Measurements from ENCODE around the gene PEAR1.

Gene PEAR1

GRCh38 chr1:156846643-156847042 lies 46.9 kb upstream of the PEAR1 start:
- TF ChIP-seq CTCF (IDR thresholded peaks at IDR 0.05; ENCODE audit: borderline replicate concordance, insufficient read depth, low read depth, low read length), result no peak
- H3K4me3 ChIP-seq (ENCODE audit: low read depth, low read length), result no peak overlapping the region

- no peak overlapping the region for H3K4me3 ChIP-seq (ENCODE audit: low read depth, low read length)
- TF ChIP-seq CTCF (IDR thresholded peaks at IDR 0.05; ENCODE audit: borderline replicate concordance, insufficient read depth, low read depth, low read length), result no peak
These were observed 45.7 kb upstream of the PEAR1 start for GRCh38 chr1:156847591-156848460.

- no peak overlapping the region for H3K4me3 ChIP-seq (ENCODE audit: low read depth, low read length)
- TF ChIP-seq CTCF (IDR thresholded peaks at IDR 0.05; ENCODE audit: borderline replicate concordance, insufficient read depth, low read depth, low read length), result no peak
These were observed 44.9 kb upstream of the PEAR1 start for GRCh38 chr1:156848461-156849150.

- no peak overlapping the region for H3K4me3 ChIP-seq (ENCODE audit: low read depth, low read length)
- no peak for TF ChIP-seq CTCF (IDR thresholded peaks at IDR 0.05; ENCODE audit: borderline replicate concordance, insufficient read depth, low read depth, low read length)
These were observed 44.4 kb upstream of the PEAR1 start for GRCh38 chr1:156849151-156849496.

- no peak overlapping the region for H3K4me3 ChIP-seq (ENCODE audit: low read depth, low read length)
- TF ChIP-seq CTCF (IDR thresholded peaks at IDR 0.05; ENCODE audit: borderline replicate concordance, insufficient read depth, low read depth, low read length), result no peak
These were observed 41.6 kb upstream of the PEAR1 start for GRCh38 chr1:156851779-156852417.

- H3K4me3 ChIP-seq (ENCODE audit: low read depth, low read length), result no peak overlapping the region
- TF ChIP-seq CTCF (IDR thresholded peaks at IDR 0.05; ENCODE audit: borderline replicate concordance, insufficient read depth, low read depth, low read length), result no peak
These were observed 41.1 kb upstream of the PEAR1 start for GRCh38 chr1:156852418-156852874.

Data from GM12875 (cell line).